IMR-90 (cell line): ENCODE measurements around the gene CALN1. TPM values are rescaled to one million over a fixed set of nuclear protein-coding genes. Genes with fewer than 3 reads are reported as not detected.
"Not testable (repeated sequence)": the region's sequence is repeated elsewhere in the genome, so short reads cannot be mapped to it uniquely, and the experiment has no call there.

Experiments used
- ATAC-seq: fragments of 200-7000 bp; cut with Tn5 transposase; 2 replicates; pipeline ENCODE4 v1.9.1; 2020; ENCODE audit warnings: low read depth, mild to moderate bottlenecking, moderate library complexity
- BruUV-seq: library from RNA; stranded (reverse); fragments of 400-500 nt; replicated peaks from 2 replicates; lab custom pipeline; 2021; lab: Mats Ljungman, UMichigan
- CTCF ChIA-PET: fragments of 300-600 bp; formaldehyde crosslinking; extraction: SDS; loops from one replicate; lab custom pipeline; 2021; ENCODE audit warnings: antibody characterized with exemption; lab: Yijun Ruan, JAX
- POLR2A ChIA-PET: fragments of 300-600 bp; sonication (Branson Sonifier 250); formaldehyde crosslinking; loops from one replicate; lab custom pipeline; 2022; ENCODE audit warnings: antibody characterized with exemption; ENCODE audit not compliant: unreplicated experiment; lab: Charles Lee
- DNase-seq: peaks from one replicate; pipeline ENCODE4 v3.0.0; 2013
- H2AFZ ChIP-seq: replicated peaks from 2 replicates; pipeline ENCODE3; 2013; ENCODE audit warnings: low read length, mild to moderate bottlenecking; ENCODE audit not compliant: poor library complexity
- H2AK5ac ChIP-seq: 2 replicates; pipeline ENCODE4 v1.6.1; 2013; ENCODE audit warnings: low read depth, low read length, inconsistent platforms
- H2AK9ac ChIP-seq: replicated peaks from 2 replicates; pipeline ENCODE3; 2013; ENCODE audit warnings: mild to moderate bottlenecking, low read depth, low read length, moderate library complexity; ENCODE audit not compliant: poor library complexity
- H2BK120ac ChIP-seq: 2 replicates; pipeline ENCODE4 v1.6.1; 2013; ENCODE audit warnings: low read depth, low read length, inconsistent platforms
- H2BK15ac ChIP-seq: 3 replicates; pipeline ENCODE4 v1.6.1; 2013; ENCODE audit warnings: low read depth, low read length, inconsistent platforms
- H2BK20ac ChIP-seq: 2 replicates; pipeline ENCODE4 v1.6.1; 2013; ENCODE audit warnings: low read depth, mild to moderate bottlenecking, inconsistent platforms, low read length, moderate library complexity
- H2BK5ac ChIP-seq: 2 replicates; pipeline ENCODE4 v1.6.1; 2013; ENCODE audit warnings: mild to moderate bottlenecking, low read depth, low read length, inconsistent platforms; ENCODE audit not compliant: poor library complexity, severe bottlenecking
- H3K14ac ChIP-seq: replicated peaks from 2 replicates; pipeline ENCODE4 v1.6.1; 2013; ENCODE audit warnings: low read depth, low read length, inconsistent platforms
- H3K18ac ChIP-seq: 2 replicates; pipeline ENCODE4 v1.6.1; 2013; ENCODE audit warnings: low read depth, low read length, control low read depth
- H3K23ac ChIP-seq: 2 replicates; pipeline ENCODE4 v1.6.1; 2013; ENCODE audit warnings: low read depth, low read length, inconsistent platforms
- H3K27ac ChIP-seq: 2 replicates; pipeline ENCODE4 v1.5.1; 2013; ENCODE audit warnings: mild to moderate bottlenecking, control low read depth, low read length; ENCODE audit not compliant: insufficient read depth
- H3K27me3 ChIP-seq: 2 replicates; pipeline ENCODE4 v1.6.1; 2013; ENCODE audit warnings: low read length; ENCODE audit not compliant: control insufficient read depth, insufficient read depth
- H3K36me3 ChIP-seq: 2 replicates; pipeline ENCODE4 v1.6.1; 2013; ENCODE audit warnings: low read length, mixed read lengths; ENCODE audit not compliant: control insufficient read depth, insufficient read depth
- H3K4ac ChIP-seq: 2 replicates; pipeline ENCODE4 v1.6.1; 2013; ENCODE audit warnings: low read depth, low read length, inconsistent platforms
- H3K4me1 ChIP-seq: 2 replicates; pipeline ENCODE4 v1.6.1; 2013; ENCODE audit warnings: low read length, mixed read lengths; ENCODE audit not compliant: control insufficient read depth, insufficient read depth
- H3K4me2 ChIP-seq: 2 replicates; pipeline ENCODE4 v1.6.1; 2013; ENCODE audit warnings: low read depth, mild to moderate bottlenecking, control low read depth, low read length, moderate library complexity
- H3K4me3 ChIP-seq: 2 replicates; pipeline ENCODE4 v1.5.1; 2013; ENCODE audit warnings: low read depth, mild to moderate bottlenecking, control low read depth, low read length, moderate library complexity; ENCODE audit not compliant: insufficient read depth
- H3K56ac ChIP-seq: 2 replicates; pipeline ENCODE4 v1.6.1; 2013; ENCODE audit warnings: low read length, inconsistent platforms; ENCODE audit not compliant: insufficient read depth; ENCODE audit errors: extremely low read depth
- H3K79me1 ChIP-seq, 2 experiments: 2 replicates each; pipeline ENCODE4 v1.6.1; 2013; ENCODE audit warnings: low read length in 2 of 2, inconsistent platforms in 1 of 2, low read depth in 1 of 2
- H3K9ac ChIP-seq: 2 replicates; pipeline ENCODE4 v1.6.1; 2013; ENCODE audit warnings: low read depth, low read length, control low read depth
- H3K9me1 ChIP-seq: 2 replicates; pipeline ENCODE4 v1.6.1; 2013; ENCODE audit warnings: low read length, inconsistent platforms; ENCODE audit not compliant: insufficient read depth
- H3K9me3 ChIP-seq: 2 replicates; pipeline ENCODE4 v1.6.1; 2013; ENCODE audit warnings: low read length; ENCODE audit not compliant: control insufficient read depth, insufficient read depth
- H4K20me1 ChIP-seq: 2 replicates; pipeline ENCODE4 v1.6.1; 2013; ENCODE audit warnings: low read length, inconsistent platforms; ENCODE audit not compliant: insufficient read depth
- H4K5ac ChIP-seq: 2 replicates; pipeline ENCODE4 v1.6.1; 2013; ENCODE audit warnings: mild to moderate bottlenecking, low read depth, low read length, control low read depth
- H4K8ac ChIP-seq, 2 experiments: 2 replicates each; pipeline ENCODE4 v1.6.1; 2013; ENCODE audit warnings: low read depth in 2 of 2, low read length in 2 of 2, control low read depth in 1 of 2, inconsistent platforms in 1 of 2
- H4K91ac ChIP-seq: 2 replicates; pipeline ENCODE4 v1.6.1; 2013; ENCODE audit warnings: low read depth, low read length, inconsistent platforms; ENCODE audit not compliant: insufficient read depth
- BHLHE40 ChIP-seq: fragments of 150-350 bp; IDR thresholded peaks from 2 replicates; pipeline ENCODE4 v1.6.1; 2016; ENCODE audit warnings: mild to moderate bottlenecking, low read depth, low read length
- MAZ ChIP-seq: IDR thresholded peaks from 2 replicates; pipeline ENCODE4 v1.6.1; 2012; ENCODE audit warnings: low read depth, mild to moderate bottlenecking, low read length, improper control_type of control experiment, moderate library complexity, borderline replicate concordance
- RFX5 ChIP-seq: IDR thresholded peaks from 2 replicates; pipeline ENCODE4 v1.8.0; 2012; ENCODE audit warnings: low read depth, mild to moderate bottlenecking, low read length, moderate library complexity
- WGBS, 2 experiments: methylation state at CpG; one replicate each; pipeline versions ENCODE4 v1.1.5 to v1.1.7; 2013; ENCODE audit warnings: missing lambda C conversion rate in 2 of 2; ENCODE audit not compliant: insufficient read length in 1 of 2; ENCODE audit errors: extremely low coverage in 2 of 2; 5-methylcytosine and 5-hydroxymethylcytosine counted together
- dilution Hi-C: fragments of 300-500 bp; cut with HindIII; formaldehyde crosslinking; loops from one replicate; pipeline ENCODE4 v1.14.3; 2018; ENCODE audit warnings: low sequenced_read_pairs; ENCODE audit not compliant: unreplicated experiment
- in situ Hi-C: fragments of 300-500 bp; cut with MboI; formaldehyde crosslinking; loops from 3 replicates; pipeline ENCODE4 v1.14.3; 2019; ENCODE audit warnings: low sequenced_read_pairs, inconsistent platforms, mixed read lengths
- intact Hi-C: fragments of 100-400 bp; cut with micrococcal nuclease; formaldehyde crosslinking; loops from 2 replicates; pipeline ENCODE4 v1.10.0; 2022
- polyA plus RNA-seq, 3 experiments: library from polyadenylated mRNA; depleted of rRNA; stranded (reverse); fragments of >200 nt; gene quantifications; 2 replicates each; pipeline ENCODE4 v1.2.3, GENCODE V29; 2012; ENCODE audit warnings: low replicate concordance in 1 of 3
- total RNA-seq: library from RNA; depleted of rRNA; stranded (reverse); fragments of >200 nt; gene quantifications from 2 replicates; pipeline ENCODE4 v1.2.3, GENCODE V29; 2012

The CALN1 gene
- total and polyA plus RNA-seq, 2 of the 4 experiments (the other 2 are of a cell fraction): not detected

DNA sequence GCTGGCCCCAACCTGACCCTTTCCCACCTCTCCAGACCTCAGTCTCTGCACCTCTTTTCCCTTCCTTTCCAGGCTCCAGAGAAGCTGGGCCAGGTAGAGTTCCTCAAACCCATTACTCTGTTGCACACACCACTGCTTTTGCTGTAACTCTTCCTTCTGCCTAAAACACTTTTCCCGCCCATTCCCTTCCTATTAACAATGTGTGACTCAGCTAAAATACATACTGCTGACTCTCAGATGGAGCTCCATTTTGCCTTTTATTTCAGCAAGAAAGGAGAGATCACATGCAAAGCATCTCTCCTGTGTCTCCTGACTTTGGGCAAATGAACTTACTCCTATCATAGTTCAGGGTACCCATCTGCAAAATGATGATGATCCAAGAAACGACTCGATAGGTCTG is 201.0 kb downstream of the CALN1 start:
- H4K8ac ChIP-seq: no peak overlapping the region
- no peak overlapping the region for H2BK120ac ChIP-seq
- POLR2A ChIA-PET: no interaction called here
- H2BK15ac ChIP-seq: no peak overlapping the region
- no peak overlapping the region for H2AK9ac ChIP-seq
- no peak overlapping the region for H3K9ac ChIP-seq
- ATAC-seq (no peak), DNase-seq (no peak)
- H3K18ac ChIP-seq: no peak overlapping the region
- CTCF ChIA-PET: no interaction called here
- H3K23ac ChIP-seq: no peak overlapping the region
- no peak overlapping the region for H3K4me2 ChIP-seq
- H3K56ac ChIP-seq: no peak overlapping the region
- in situ Hi-C loops: no loop called here
- H3K14ac ChIP-seq: no peak overlapping the region
- no peak overlapping the region for H3K4me3 ChIP-seq
- H3K9me3 ChIP-seq: peaks cover 21% of the 10 kb centered on the region
- dilution Hi-C loops: no loop called here
- H4K20me1 ChIP-seq: no peaks in the 10 kb centered on the region
- H3K27ac ChIP-seq: no peak overlapping the region
- H4K5ac ChIP-seq: no peak overlapping the region
- H3K79me1 ChIP-seq: no peaks in the 10 kb centered on the region
- H3K4ac ChIP-seq: no peak overlapping the region
- no peak overlapping the region for H2BK20ac ChIP-seq
- no peak overlapping the region for H2AFZ ChIP-seq
- H3K9me1 ChIP-seq: no peaks in the 10 kb centered on the region
- TF ChIP-seq BHLHE40 (no peak), RFX5 (no peak), MAZ (no peak)
- intact Hi-C loops: no loop called here
- H3K36me3 ChIP-seq: no peaks in the 10 kb centered on the region
- no peak overlapping the region for H2BK5ac ChIP-seq
- WGBS, 2 experiments: 63% methylated on average over 1 of the region's 3 CpGs; no CpG with 5 or more reads in 1 of the 2 experiments
- no peaks in the 10 kb centered on the region for H3K4me1 ChIP-seq
- no peak overlapping the region for H4K91ac ChIP-seq
- no peak overlapping the region for H2AK5ac ChIP-seq
- BruUV-seq: no TSS peak
- H3K27me3 ChIP-seq: no peaks in the 10 kb centered on the region

DNA sequence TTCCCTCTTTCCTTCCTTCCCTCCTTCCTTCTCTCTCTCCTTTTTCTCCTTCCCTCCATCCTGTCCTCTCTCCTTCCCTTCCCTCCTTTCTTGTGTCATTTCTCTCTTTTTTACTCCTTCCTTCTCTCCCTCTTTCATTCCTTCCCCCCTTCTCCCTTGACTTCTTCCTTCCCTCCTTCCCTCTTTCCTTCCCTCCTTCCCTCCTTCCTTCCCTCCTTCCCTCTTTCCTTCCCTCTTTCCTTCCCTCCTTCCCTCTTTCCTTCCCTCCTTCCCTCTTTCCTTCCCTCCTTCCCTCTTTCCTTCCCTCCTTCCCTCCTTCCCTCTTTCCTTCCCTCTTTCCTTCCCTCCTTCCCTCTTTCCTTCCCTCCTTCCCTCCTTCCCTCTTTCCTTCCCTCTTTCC is 203.1 kb downstream of the CALN1 start:
- H3K4me2 ChIP-seq, H2BK5ac ChIP-seq, H3K27ac ChIP-seq, H2AFZ ChIP-seq, H2AK5ac ChIP-seq, H3K14ac ChIP-seq, ATAC-seq, H3K4ac ChIP-seq, H4K20me1 ChIP-seq, H3K4me3 ChIP-seq, H2BK120ac ChIP-seq, H3K36me3 ChIP-seq, H3K4me1 ChIP-seq, POLR2A ChIA-PET, H4K8ac ChIP-seq, H4K91ac ChIP-seq, H2BK20ac ChIP-seq, in situ Hi-C loops, H2BK15ac ChIP-seq, DNase-seq, H3K9ac ChIP-seq, CTCF ChIA-PET, intact Hi-C loops, H3K56ac ChIP-seq, H3K9me1 ChIP-seq, H3K18ac ChIP-seq, BruUV-seq, H3K79me1 ChIP-seq, H3K27me3 ChIP-seq, H2AK9ac ChIP-seq, dilution Hi-C loops, H3K23ac ChIP-seq, H4K5ac ChIP-seq: not testable (repeated sequence)
- peaks cover 19% of the 10 kb centered on the region for H3K9me3 ChIP-seq
